Measurements from ENCODE around the gene ARNT2. TPM values are rescaled to one million over a fixed set of nuclear protein-coding genes. Genes with fewer than 3 reads are reported as not detected.

ARNT2 gene
- total RNA-seq: 100 to 1,000 TPM in 1 of 2 donors, 10 to 100 TPM in 1; 78.6 to 130 TPM
- 100 to 1,000 TPM; 130 to 150 TPM for polyA plus RNA-seq (ENCODE audit: insufficient read length in 2 of 2)
- long read RNA-seq, donor 1, full-length matches to known transcripts: 6 of 81 reads
- long read RNA-seq, donor 1, partial matches to known transcripts: 75 of 81 reads
- long read RNA-seq, donor 1, other reads (novel, unspliced or antisense): 0 of 81 reads
- long read RNA-seq, donor 2: 0 reads
- long read RNA-seq, donor 3, full-length matches to known transcripts: 6 of 20 reads
- long read RNA-seq, donor 3, partial matches to known transcripts: 14 of 20 reads
- long read RNA-seq, donor 3, other reads (novel, unspliced or antisense): 0 of 20 reads
- long read RNA-seq, donor 4: 0 reads

GRCh38 chr15:80404057-80404760, at the start of gene ARNT2:
Gene ARNT2 (plus strand): TSS chr15:80404382. CDS start chr15:80404516, 134 bp downstream.
- Histone ChIP-seq H3K4me3 (ENCODE audit: low read depth, low read length) (peak within 1 kb of the TSS; percentile 55), H3K27me3 (ENCODE audit: control insufficient read depth, insufficient read depth, low read length) (no peaks in the 10 kb centered on the region), H3K27ac (ENCODE audit: low read depth, low read length) (peak within 1 kb of the TSS; percentile 87), H3K4me1 (ENCODE audit: control insufficient read depth, insufficient read depth, low read length) (peaks cover 33% of the 10 kb centered on the region), H3K9me3 (ENCODE audit: control insufficient read depth, insufficient read depth, low read length) (no peaks in the 10 kb centered on the region), H3K36me3 (ENCODE audit: control insufficient read depth, insufficient read depth, low read length) (no peaks in the 10 kb centered on the region)
- under 1% methylated on average over 102 of the region's 102 CpGs for WGBS (ENCODE audit: insufficient coverage)
- DNase-seq (ENCODE audit: low read depth in 4 of 6, low spot score in 6 of 6): peak in 4 of 6 donors; percentile 50 to 91 (median 74)

GRCh38 chr15:80367094-80367493, 37.1 kb upstream of the ARNT2 start:
- no peaks in the 10 kb centered on the region for H3K27me3 ChIP-seq (ENCODE audit: control insufficient read depth, insufficient read depth, low read length)
- H3K4me1 ChIP-seq (ENCODE audit: control insufficient read depth, insufficient read depth, low read length): no peaks in the 10 kb centered on the region
- no peak overlapping the region for H3K27ac ChIP-seq (ENCODE audit: low read depth, low read length)
- no peak for DNase-seq (ENCODE audit: low read depth in 4 of 6, low spot score in 6 of 6)
- WGBS (ENCODE audit: insufficient coverage): 82% methylated on average over 3 of the region's 3 CpGs
- H3K36me3 ChIP-seq (ENCODE audit: control insufficient read depth, insufficient read depth, low read length): no peaks in the 10 kb centered on the region
- no peak overlapping the region for H3K4me3 ChIP-seq (ENCODE audit: low read depth, low read length)
- peaks cover 11% of the 10 kb centered on the region for H3K9me3 ChIP-seq (ENCODE audit: control insufficient read depth, insufficient read depth, low read length)

- Histone ChIP-seq H3K9me3 (ENCODE audit: control insufficient read depth, insufficient read depth, low read length) (peaks cover 11% of the 10 kb centered on the region), H3K4me3 (ENCODE audit: low read depth, low read length) (no peak overlapping the region), H3K4me1 (ENCODE audit: control insufficient read depth, insufficient read depth, low read length) (no peaks in the 10 kb centered on the region), H3K36me3 (ENCODE audit: control insufficient read depth, insufficient read depth, low read length) (no peaks in the 10 kb centered on the region), H3K27me3 (ENCODE audit: control insufficient read depth, insufficient read depth, low read length) (no peaks in the 10 kb centered on the region), H3K27ac (ENCODE audit: low read depth, low read length) (no peak overlapping the region)
- no peak for DNase-seq (ENCODE audit: low read depth in 4 of 6, low spot score in 6 of 6)
- whole genome bisulfite sequencing (ENCODE audit: insufficient coverage): 89% methylated on average over 1 of the region's 1 CpG
Observed at GRCh38 chr15:80367661-80368060, 36.5 kb upstream of the ARNT2 start.

- Histone ChIP-seq H3K4me3 (ENCODE audit: low read depth, low read length) (no peak overlapping the region), H3K36me3 (ENCODE audit: control insufficient read depth, insufficient read depth, low read length) (no peaks in the 10 kb centered on the region), H3K27me3 (ENCODE audit: control insufficient read depth, insufficient read depth, low read length) (no peaks in the 10 kb centered on the region), H3K4me1 (ENCODE audit: control insufficient read depth, insufficient read depth, low read length) (no peaks in the 10 kb centered on the region), H3K9me3 (ENCODE audit: control insufficient read depth, insufficient read depth, low read length) (peaks cover 11% of the 10 kb centered on the region), H3K27ac (ENCODE audit: low read depth, low read length) (no peak overlapping the region)
- no CpG with 5 or more reads among the region's 2 CpGs for WGBS (ENCODE audit: insufficient coverage)
- no peak for DNase-seq (ENCODE audit: low read depth in 4 of 6, low spot score in 6 of 6)
Observed at GRCh38 chr15:80371924-80372323, 32.3 kb upstream of the ARNT2 start.

- Histone ChIP-seq H3K36me3 (ENCODE audit: control insufficient read depth, insufficient read depth, low read length) (no peaks in the 10 kb centered on the region), H3K4me1 (ENCODE audit: control insufficient read depth, insufficient read depth, low read length) (peaks cover 7% of the 10 kb centered on the region), H3K27ac (ENCODE audit: low read depth, low read length) (no peak overlapping the region), H3K9me3 (ENCODE audit: control insufficient read depth, insufficient read depth, low read length) (no peaks in the 10 kb centered on the region), H3K27me3 (ENCODE audit: control insufficient read depth, insufficient read depth, low read length) (no peaks in the 10 kb centered on the region), H3K4me3 (ENCODE audit: low read depth, low read length) (no peak overlapping the region)
- DNase-seq (ENCODE audit: low read depth in 4 of 6, low spot score in 6 of 6): peak in 1 of 6 donors; percentile 18
- 100% methylated on average over 1 of the region's 4 CpGs for WGBS (ENCODE audit: insufficient coverage)
Observed at GRCh38 chr15:80374441-80374840, 29.7 kb upstream of the ARNT2 start.

GRCh38 chr15:80375968-80376891, 28.0 kb upstream of the ARNT2 start:
- Histone ChIP-seq H3K27ac (ENCODE audit: low read depth, low read length) (no peak overlapping the region), H3K4me3 (ENCODE audit: low read depth, low read length) (no peak overlapping the region), H3K9me3 (ENCODE audit: control insufficient read depth, insufficient read depth, low read length) (no peaks in the 10 kb centered on the region), H3K4me1 (ENCODE audit: control insufficient read depth, insufficient read depth, low read length) (peaks cover 19% of the 10 kb centered on the region), H3K36me3 (ENCODE audit: control insufficient read depth, insufficient read depth, low read length) (no peaks in the 10 kb centered on the region), H3K27me3 (ENCODE audit: control insufficient read depth, insufficient read depth, low read length) (no peaks in the 10 kb centered on the region)
- no peak for DNase-seq (ENCODE audit: low read depth in 4 of 6, low spot score in 6 of 6)
- 83% methylated on average over 1 of the region's 4 CpGs for WGBS (ENCODE audit: insufficient coverage)

- 52% methylated on average over 3 of the region's 4 CpGs for WGBS (ENCODE audit: insufficient coverage)
- DNase-seq (ENCODE audit: low read depth in 4 of 6, low spot score in 6 of 6): peak in 5 of 6 donors; percentile 10 to 81 (median 37)
Observed at GRCh38 chr15:80379693-80380092, 24.5 kb upstream of the ARNT2 start.

GRCh38 chr15:80380154-80380553, 24.0 kb upstream of the ARNT2 start:
- H3K27ac ChIP-seq (ENCODE audit: low read depth, low read length): peak overlapping the region; percentile 67
- no peak overlapping the region for H3K4me3 ChIP-seq (ENCODE audit: low read depth, low read length)

More at GRCh38 chr15:80379693-80380092, 24.5 kb upstream of the ARNT2 start:
- Histone ChIP-seq H3K4me1 (ENCODE audit: control insufficient read depth, insufficient read depth, low read length) (peaks cover 19% of the 10 kb centered on the region), H3K4me3 (ENCODE audit: low read depth, low read length) (no peak overlapping the region), H3K27ac (ENCODE audit: low read depth, low read length) (peak overlapping the region; percentile 67), H3K36me3 (ENCODE audit: control insufficient read depth, insufficient read depth, low read length) (no peaks in the 10 kb centered on the region), H3K27me3 (ENCODE audit: control insufficient read depth, insufficient read depth, low read length) (no peaks in the 10 kb centered on the region), H3K9me3 (ENCODE audit: control insufficient read depth, insufficient read depth, low read length) (no peaks in the 10 kb centered on the region)

GRCh38 chr15:80382285-80382684, 21.9 kb upstream of the ARNT2 start:
- peaks cover 19% of the 10 kb centered on the region for H3K4me1 ChIP-seq (ENCODE audit: control insufficient read depth, insufficient read depth, low read length)
- no CpG with 5 or more reads among the region's 3 CpGs for whole genome bisulfite sequencing (ENCODE audit: insufficient coverage)
- no peaks in the 10 kb centered on the region for H3K36me3 ChIP-seq (ENCODE audit: control insufficient read depth, insufficient read depth, low read length)

More at GRCh38 chr15:80380154-80380553, 24.0 kb upstream of the ARNT2 start:
- no peaks in the 10 kb centered on the region for H3K9me3 ChIP-seq (ENCODE audit: control insufficient read depth, insufficient read depth, low read length)
- 33% methylated on average over 3 of the region's 3 CpGs for WGBS (ENCODE audit: insufficient coverage)
- H3K4me1 ChIP-seq (ENCODE audit: control insufficient read depth, insufficient read depth, low read length): peaks cover 19% of the 10 kb centered on the region
- H3K27me3 ChIP-seq (ENCODE audit: control insufficient read depth, insufficient read depth, low read length): no peaks in the 10 kb centered on the region
- DNase-seq (ENCODE audit: low read depth in 4 of 6, low spot score in 6 of 6): peak in 4 of 6 donors; percentile 11 to 71 (median 24)
- no peaks in the 10 kb centered on the region for H3K36me3 ChIP-seq (ENCODE audit: control insufficient read depth, insufficient read depth, low read length)

More at GRCh38 chr15:80382285-80382684, 21.9 kb upstream of the ARNT2 start:
- H3K9me3 ChIP-seq (ENCODE audit: control insufficient read depth, insufficient read depth, low read length): no peaks in the 10 kb centered on the region
- no peak overlapping the region for H3K4me3 ChIP-seq (ENCODE audit: low read depth, low read length)
- DNase-seq (ENCODE audit: low read depth in 4 of 6, low spot score in 6 of 6): no peak
- H3K27ac ChIP-seq (ENCODE audit: low read depth, low read length): no peak overlapping the region
- H3K27me3 ChIP-seq (ENCODE audit: control insufficient read depth, insufficient read depth, low read length): no peaks in the 10 kb centered on the region

Data from spinal cord (tissue), 10 donors.